Measurements from ENCODE around the gene RPS10. TPM values are rescaled to one million over a fixed set of nuclear protein-coding genes. Genes with fewer than 3 reads are reported as not detected.

The RPS10 gene
- total RNA-seq, 4 donors from 2014 or later, result 1,548 to 3,114 (median 2,536) TPM

DNA sequence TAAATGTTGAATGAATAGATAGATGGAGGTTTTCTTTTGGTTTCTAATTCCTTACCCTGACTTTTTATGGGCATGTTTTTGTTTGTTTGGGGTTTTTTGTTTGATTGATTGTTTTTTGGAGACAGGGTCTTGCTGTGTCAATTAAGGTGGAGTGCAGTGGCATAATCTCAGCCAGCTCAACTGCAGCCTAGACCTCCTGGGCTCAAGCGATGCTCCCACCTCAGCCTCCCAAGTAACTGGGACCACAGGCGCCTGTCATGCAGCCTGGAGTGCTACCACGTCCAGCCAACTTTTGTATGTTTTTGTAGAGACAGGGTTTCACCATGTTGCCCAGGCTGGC is 31.9 kb downstream of the RPS10 start:
- no peaks in the 10 kb centered on the region for H3K27me3 ChIP-seq
- intact Hi-C loops (cut with DNase I), result loop anchor here (2.0 kb wide), 1 partner anchor 145 kb away; the partner anchor contains the start of gene SMIM29
- H3K27ac ChIP-seq, result no peak overlapping the region
- WGBS, 2 donors, result 92 to 93% methylated on average over 3 of the region's 3 CpGs
- DNase-seq, result no peak
- H3K36me3 ChIP-seq, result no peaks in the 10 kb centered on the region
- H3K4me3 ChIP-seq (replicated peaks in 1 of 3), result no peak overlapping the region
- H3K4me1 ChIP-seq, result peaks cover 6 to 14% of the 10 kb centered on the region in 2 donors
- no peak for TF ChIP-seq POLR2A (IDR thresholded peaks at IDR 0.05)
- H3K9me3 ChIP-seq, result no peaks in the 10 kb centered on the region

DNA sequence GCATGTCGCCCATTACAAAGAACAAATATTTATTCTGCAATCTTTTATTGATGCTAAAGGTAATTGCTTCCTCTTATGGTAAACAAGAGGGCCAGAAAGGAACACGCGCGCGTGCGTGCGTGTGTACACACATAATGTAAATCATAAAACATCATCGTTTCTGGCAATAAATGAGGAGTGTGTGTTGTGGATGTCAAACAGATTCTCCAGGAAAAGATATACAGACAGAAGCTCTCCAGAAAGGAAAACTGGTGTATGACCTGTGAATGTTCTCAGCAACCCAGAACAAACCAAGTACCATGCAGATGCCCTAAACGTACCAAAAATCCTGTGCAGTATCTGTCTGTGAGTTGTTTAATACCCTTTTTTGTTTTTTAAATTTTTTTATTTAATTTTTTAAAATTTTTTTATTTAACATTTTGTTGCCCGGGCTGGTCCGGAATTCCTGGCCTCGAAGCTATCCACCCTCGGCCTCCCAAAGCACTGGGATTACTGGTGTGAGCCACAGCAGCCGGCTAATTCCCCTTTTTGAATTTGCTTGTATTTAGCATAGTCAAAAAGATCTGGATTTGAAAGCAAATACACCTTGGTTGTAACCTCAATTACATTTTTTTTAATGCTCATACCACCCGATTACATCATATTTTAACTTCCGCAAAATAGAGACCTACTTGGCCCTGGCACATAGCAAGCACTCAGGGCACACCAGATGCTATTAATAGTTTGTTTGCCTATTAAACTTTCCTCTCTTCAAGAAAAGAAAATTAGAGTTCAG is 32.5 kb downstream of the RPS10 start:
- H3K27me3 ChIP-seq, result no peaks in the 10 kb centered on the region
- WGBS, 2 donors, result 69 to 70% methylated on average over 16 of the region's 16 CpGs
- peak overlapping the region; percentile 46 to 95 (median 74) for H3K27ac ChIP-seq
- TF ChIP-seq, protein P1, sequence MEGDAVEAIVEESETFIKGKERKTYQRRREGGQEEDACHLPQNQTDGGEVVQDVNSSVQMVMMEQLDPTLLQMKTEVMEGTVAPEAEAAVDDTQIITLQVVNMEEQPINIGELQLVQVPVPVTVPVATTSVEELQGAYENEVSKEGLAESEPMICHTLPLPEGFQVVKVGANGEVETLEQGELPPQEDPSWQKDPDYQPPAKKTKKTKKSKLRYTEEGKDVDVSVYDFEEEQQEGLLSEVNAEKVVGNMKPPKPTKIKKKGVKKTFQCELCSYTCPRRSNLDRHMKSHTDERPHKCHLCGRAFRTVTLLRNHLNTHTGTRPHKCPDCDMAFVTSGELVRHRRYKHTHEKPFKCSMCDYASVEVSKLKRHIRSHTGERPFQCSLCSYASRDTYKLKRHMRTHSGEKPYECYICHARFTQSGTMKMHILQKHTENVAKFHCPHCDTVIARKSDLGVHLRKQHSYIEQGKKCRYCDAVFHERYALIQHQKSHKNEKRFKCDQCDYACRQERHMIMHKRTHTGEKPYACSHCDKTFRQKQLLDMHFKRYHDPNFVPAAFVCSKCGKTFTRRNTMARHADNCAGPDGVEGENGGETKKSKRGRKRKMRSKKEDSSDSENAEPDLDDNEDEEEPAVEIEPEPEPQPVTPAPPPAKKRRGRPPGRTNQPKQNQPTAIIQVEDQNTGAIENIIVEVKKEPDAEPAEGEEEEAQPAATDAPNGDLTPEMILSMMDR (IDR thresholded peaks at IDR 0.05), result no peak
- TF ChIP-seq POLR2A (IDR thresholded peaks at IDR 0.05), result no peak
- no peak for DNase-seq
- H3K9me3 ChIP-seq, result no peaks in the 10 kb centered on the region
- intact Hi-C loops (cut with DNase I), result loop anchor here (2.0 kb wide), 1 partner anchor 145 kb away; the partner anchor contains the start of gene SMIM29
- H3K4me1 ChIP-seq, result peaks cover 6 to 15% of the 10 kb centered on the region in 2 donors
- no peaks in the 10 kb centered on the region for H3K36me3 ChIP-seq
- H3K4me3 ChIP-seq (replicated peaks in 1 of 3), result peak overlapping the region; percentile 30 to 83 (median 74)

DNA sequence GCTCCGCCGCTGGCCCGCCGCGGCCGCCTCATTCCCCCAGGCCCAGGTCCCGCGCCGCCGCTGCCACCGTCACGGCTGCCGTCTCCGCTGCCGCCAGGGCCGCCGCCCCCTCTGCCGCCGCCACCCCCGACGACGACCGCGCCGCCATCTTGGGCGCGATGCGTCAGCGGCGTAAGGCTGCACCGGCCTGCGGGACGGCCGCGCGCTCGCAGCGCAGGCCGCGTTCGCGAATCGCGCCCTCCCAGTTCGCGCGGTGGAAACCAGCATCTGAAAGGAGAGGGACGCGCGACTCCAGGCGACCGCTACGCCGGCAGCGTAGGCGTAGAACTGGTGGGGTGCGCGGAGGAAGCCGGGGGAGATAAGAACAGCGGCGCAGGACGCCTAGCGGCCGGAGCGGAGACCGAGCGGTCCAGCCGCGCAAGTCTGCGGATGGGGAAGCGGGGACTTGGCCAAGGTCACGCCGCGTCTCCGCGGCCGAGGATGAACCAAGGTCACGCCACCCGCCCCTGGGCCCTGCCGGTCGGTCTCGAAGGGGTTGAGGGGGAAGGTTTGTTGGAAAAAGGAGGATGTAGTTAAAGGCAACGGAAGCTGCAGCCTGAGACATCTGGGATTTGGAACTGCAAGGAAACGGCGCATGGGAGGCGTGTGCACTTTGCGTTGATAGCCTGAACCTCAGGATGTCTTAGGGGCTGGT is 33.2 kb downstream of the RPS10 start, which contains the start of gene NUDT3:
NUDT3 (minus strand) TSS at position 173 of the 694 bp plus-strand sequence. CDS start 307 bp downstream, outside the sequence.
- WGBS, 2 donors, result 3% methylated on average over 36 to 37 of the region's 87 CpGs
- Histone ChIP-seq H3K27me3 (no peaks in the 10 kb centered on the region), H3K4me1 (peaks cover 6 to 23% of the 10 kb centered on the region in 2 donors), H3K36me3 (no peaks in the 10 kb centered on the region), H3K27ac (peak within 1 kb of the TSS; percentile 93 to 95 (median 93)), H3K4me3 (replicated peaks in 1 of 3) (peak within 1 kb of the TSS; percentile 74 to 94 (median 83)), H3K9me3 (no peaks in the 10 kb centered on the region)
- intact Hi-C loops (cut with DNase I), result loop anchor here (2.0 kb wide), 1 partner anchor 144 kb away; the partner anchor contains the start of gene SMIM29
- peak; percentile 94 to 97 for DNase-seq
- peak; percentile 73 to 92 for TF ChIP-seq POLR2A (IDR thresholded peaks at IDR 0.05)
- TF ChIP-seq, protein P1 (IDR thresholded peaks at IDR 0.05), result peak; percentile 73 to 96 (median 82)

DNA sequence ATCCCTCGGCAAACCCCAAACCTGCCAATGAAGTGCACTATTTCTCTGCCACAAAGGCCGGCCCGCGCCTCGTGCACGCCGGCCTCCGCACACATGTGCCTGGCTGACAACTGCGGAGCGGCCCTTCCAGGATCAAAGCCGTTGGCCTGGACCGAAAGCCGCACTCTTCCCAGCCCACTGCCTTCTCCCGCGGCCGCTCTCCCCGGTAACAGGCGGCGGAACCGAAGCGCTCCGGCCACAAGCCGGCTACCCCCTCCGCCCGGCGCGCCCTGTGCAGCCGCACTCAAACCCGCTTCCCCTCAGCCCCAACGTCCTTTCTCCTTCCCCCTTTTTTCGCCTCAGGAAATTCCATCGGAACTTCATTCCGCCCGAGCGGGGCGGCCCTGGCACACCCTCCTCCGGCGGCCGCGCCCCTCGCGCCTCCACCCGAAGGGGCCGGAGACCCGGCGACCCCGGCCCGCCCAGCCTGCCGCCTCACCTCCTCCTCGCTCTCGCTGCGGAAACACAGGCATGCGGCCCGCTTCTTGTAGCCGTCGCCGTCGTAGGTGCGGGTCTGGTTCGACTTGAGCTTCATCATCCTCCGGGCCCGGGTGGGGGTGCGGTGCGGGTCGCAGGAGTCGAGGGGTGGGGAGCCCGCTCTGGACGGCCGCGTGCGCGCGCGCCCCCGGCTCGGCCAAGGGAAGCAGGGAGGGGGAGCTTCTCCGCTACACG is 33.9 kb downstream of the RPS10 start:
- peak overlapping the region; percentile 74 to 94 (median 83) for H3K4me3 ChIP-seq (replicated peaks in 1 of 3)
- no peaks in the 10 kb centered on the region for H3K9me3 ChIP-seq
- H3K36me3 ChIP-seq, result no peaks in the 10 kb centered on the region
- peak; percentile 62 to 64 for DNase-seq
- H3K27ac ChIP-seq, result peak overlapping the region; percentile 93 to 95 (median 93)
- WGBS, 2 donors, result 1% methylated on average over 42 to 49 of the region's 78 CpGs
- H3K27me3 ChIP-seq, result no peaks in the 10 kb centered on the region
- intact Hi-C loops (cut with DNase I), result loop anchor here (2.0 kb wide), 1 partner anchor 143 kb away; the partner anchor contains the start of gene SMIM29
- peaks cover 6 to 29% of the 10 kb centered on the region in 2 donors for H3K4me1 ChIP-seq
- TF ChIP-seq, protein P1 (IDR thresholded peaks at IDR 0.05), result no peak
- TF ChIP-seq POLR2A (IDR thresholded peaks at IDR 0.05), result peak in 1 of 2 donors; percentile 24

DNA sequence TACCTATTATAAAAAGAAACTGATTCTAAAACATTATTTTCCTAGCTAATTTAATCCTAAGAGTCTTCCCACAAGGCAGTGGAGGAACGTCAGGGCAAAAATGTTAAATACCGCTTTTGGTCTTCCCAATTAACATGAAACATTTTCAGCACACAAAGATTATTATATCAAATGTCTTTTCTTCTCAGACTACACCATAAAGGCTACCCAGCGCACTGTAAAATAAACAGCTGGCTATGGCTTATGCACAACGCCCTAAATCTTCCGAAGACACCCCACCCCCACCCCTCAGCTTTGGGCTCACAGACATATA is 34.4 kb downstream of the RPS10 start:
- Histone ChIP-seq H3K4me3 (replicated peaks in 1 of 3) (peak overlapping the region; percentile 74 to 94 (median 83)), H3K27ac (peak overlapping the region; percentile 93 to 95 (median 93)), H3K4me1 (peaks cover 11 to 33% of the 10 kb centered on the region in 2 donors), H3K36me3 (no peaks in the 10 kb centered on the region), H3K9me3 (no peaks in the 10 kb centered on the region), H3K27me3 (no peaks in the 10 kb centered on the region)
- WGBS, 2 donors, result 1 to 3% methylated on average over 5 of the region's 5 CpGs
- no peak for DNase-seq
- no peak for TF ChIP-seq POLR2A (IDR thresholded peaks at IDR 0.05)
- TF ChIP-seq, protein P1 (IDR thresholded peaks at IDR 0.05), result no peak
- intact Hi-C loops (cut with DNase I), result no loop called here
